Activated T-helper 2 cell treated with anti-CD3 and anti-CD28 coated beads, Interferon-gamma antibody, Interleukin-2, Interleukin-4, amounts not matched to agents 10 μg/mL and 5 μg/mL and 100 μg/mL, durations not matched to agents 14 hours and 24 hours and 36 hours (primary cell): ENCODE data around the gene TIAM1. TPM values are rescaled to one million over a fixed set of nuclear protein-coding genes. Genes with fewer than 3 reads are reported as not detected.

Source experiments
- DNase-seq: peaks from one replicate; pipeline ENCODE4 v3.0.0; 2021; ENCODE audit warnings: low spot score
- H3K27ac Mint-ChIP-seq: one replicate; pipeline ENCODE4 v1.8.0; 2021; ENCODE audit warnings: mixed read lengths
- H3K27me3 Mint-ChIP-seq: one replicate; pipeline ENCODE4 v1.8.0; 2021; ENCODE audit warnings: low read depth, mixed read lengths
- H3K36me3 Mint-ChIP-seq: one replicate; pipeline ENCODE4 v1.8.0; 2021; ENCODE audit warnings: low read depth, mixed read lengths
- H3K4me1 Mint-ChIP-seq: one replicate; pipeline ENCODE4 v1.8.0; 2021; ENCODE audit warnings: low read depth, mixed read lengths
- H3K4me3 Mint-ChIP-seq: one replicate; pipeline ENCODE4 v1.8.0; 2021; ENCODE audit warnings: low read depth, mild to moderate bottlenecking, moderate library complexity, mixed read lengths
- H3K9me3 Mint-ChIP-seq: one replicate; pipeline ENCODE4 v1.8.0; 2021; ENCODE audit warnings: mixed read lengths
- intact Hi-C: fragments of 100-400 bp; cut with micrococcal nuclease; formaldehyde crosslinking; loops from one replicate; pipeline ENCODE4 v1.15.1; 2023
- total RNA-seq: library from RNA; stranded (reverse); gene quantifications from 2 replicates; pipeline ENCODE4 v1.2.3, GENCODE V29; 2022

Gene TIAM1
- total RNA-seq, 1 donor from 2014 or later = 110 TPM

DNA sequence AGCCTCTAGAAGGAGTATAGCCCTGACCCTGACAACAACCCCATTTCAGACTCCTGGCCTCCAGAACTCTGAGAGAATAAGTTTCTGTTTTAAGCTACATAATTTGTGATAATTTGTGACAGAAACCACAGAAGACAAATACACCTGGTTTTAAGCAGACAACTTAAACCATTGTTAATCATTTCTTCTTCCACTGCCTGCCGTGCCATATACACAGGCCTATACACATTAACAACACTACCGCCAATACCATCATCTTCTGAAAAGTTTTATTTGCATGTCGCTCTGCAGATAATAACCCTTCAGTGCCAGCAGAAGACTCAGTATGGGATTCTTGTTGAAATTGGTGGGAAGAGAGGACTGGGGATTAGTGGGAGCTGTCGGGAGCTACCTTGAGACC, 265.8 kb downstream of the TIAM1 start:
- Mint-ChIP-seq H3K36me3 (no peaks in the 10 kb centered on the region), H3K4me3 (no peak overlapping the region), H3K4me1 (peaks cover 17% of the 10 kb centered on the region), H3K27me3 (peaks cover 67% of the 10 kb centered on the region), H3K9me3 (no peaks in the 10 kb centered on the region), H3K27ac (no peak overlapping the region)
- no peak for DNase-seq
- intact Hi-C loops = loop anchor here (5.0 kb wide), 2 partner anchors 241 to 361 kb away; partner anchors contain the start of gene KRTAP21-3

- Mint-ChIP-seq H3K4me3 (no peak overlapping the region), H3K27ac (no peak overlapping the region), H3K27me3 (peaks cover 68% of the 10 kb centered on the region), H3K4me1 (peaks cover 17% of the 10 kb centered on the region), H3K36me3 (no peaks in the 10 kb centered on the region), H3K9me3 (no peaks in the 10 kb centered on the region)
- no peak for DNase-seq
- intact Hi-C loops = loop anchor here (5.0 kb wide), 2 partner anchors 239 to 359 kb away; partner anchors contain the start of gene KRTAP21-3
These were observed 268.2 kb downstream of the TIAM1 start for GRCh38 chr21:31075848-31076247.

GRCh38 chr21:31072533-31072932, 271.5 kb downstream of the TIAM1 start:
- intact Hi-C loops = no loop called here
- no peaks in the 10 kb centered on the region for H3K4me1 Mint-ChIP-seq
- no peak for DNase-seq
- no peaks in the 10 kb centered on the region for H3K9me3 Mint-ChIP-seq
- no peak overlapping the region for H3K27ac Mint-ChIP-seq
- H3K36me3 Mint-ChIP-seq = no peaks in the 10 kb centered on the region
- H3K27me3 Mint-ChIP-seq = peaks cover 70% of the 10 kb centered on the region
- H3K4me3 Mint-ChIP-seq = no peak overlapping the region
